Astrocyte (in vitro differentiated cells and primary cell): ENCODE measurements around the gene SNX11. TPM values are rescaled to one million over a fixed set of nuclear protein-coding genes. Genes with fewer than 3 reads are reported as not detected.

Experiments used
- DNase-seq: peaks from one replicate; pipeline ENCODE4 v3.0.0-alpha.2; 2010; ENCODE audit warnings: low read depth
- FAIRE-seq: peaks from 2 replicates; lab custom pipeline; 2011; peaks lifted over from hg19 to GRCh38; lab: Jason Lieb, UNC
- H2AFZ ChIP-seq: 2 replicates; pipeline ENCODE4 v1.6.0; 2012; ENCODE audit warnings: low read depth, low read length, inconsistent platforms
- H3K27ac ChIP-seq: 2 replicates; pipeline ENCODE4 v1.5.1; 2011; ENCODE audit warnings: low read depth, low read length, inconsistent platforms
- H3K27me3 ChIP-seq: 2 replicates; pipeline ENCODE4 v1.6.0; 2011; ENCODE audit warnings: low read length, inconsistent platforms; ENCODE audit not compliant: insufficient read depth
- H3K36me3 ChIP-seq: 2 replicates; pipeline ENCODE4 v1.5.1; 2011; ENCODE audit warnings: low read length, inconsistent platforms; ENCODE audit not compliant: insufficient read depth
- H3K4me1 ChIP-seq: 2 replicates; pipeline ENCODE4 v1.5.1; 2011; ENCODE audit warnings: low read length, inconsistent platforms; ENCODE audit not compliant: insufficient read depth
- H3K4me2 ChIP-seq: 2 replicates; pipeline ENCODE4 v1.6.0; 2012; ENCODE audit warnings: low read length, inconsistent platforms
- H3K4me3 ChIP-seq: 2 replicates; pipeline ENCODE4 v1.5.1; 2011; ENCODE audit warnings: low read depth, mild to moderate bottlenecking, low read length, inconsistent platforms; ENCODE audit not compliant: insufficient read depth
- H3K79me2 ChIP-seq: 2 replicates; pipeline ENCODE4 v1.6.0; 2012; ENCODE audit warnings: mild to moderate bottlenecking, low read length, inconsistent platforms; ENCODE audit not compliant: insufficient read depth
- H3K9ac ChIP-seq: 2 replicates; pipeline ENCODE4 v1.6.0; 2012; ENCODE audit warnings: mild to moderate bottlenecking, low read length, inconsistent platforms
- H3K9me3 ChIP-seq: 2 replicates; pipeline ENCODE4 v1.5.1; 2012; ENCODE audit warnings: low read depth, mild to moderate bottlenecking, low read length, inconsistent platforms; ENCODE audit not compliant: insufficient read depth
- H4K20me1 ChIP-seq: 2 replicates; pipeline ENCODE4 v1.6.0; 2012; ENCODE audit warnings: low read length, inconsistent platforms; ENCODE audit not compliant: insufficient read depth
- H3K27ac Mint-ChIP-seq: one replicate; pipeline ENCODE4 v1.8.0; 2021; ENCODE audit warnings: mild to moderate bottlenecking, mixed read lengths; ENCODE audit not compliant: unreplicated experiment
- H3K27me3 Mint-ChIP-seq: one replicate; pipeline ENCODE4 v1.8.0; 2021; ENCODE audit warnings: low read depth, mixed read lengths; ENCODE audit not compliant: unreplicated experiment
- H3K36me3 Mint-ChIP-seq: one replicate; pipeline ENCODE4 v1.8.0; 2021; ENCODE audit warnings: low read depth, mixed read lengths; ENCODE audit not compliant: unreplicated experiment
- H3K4me1 Mint-ChIP-seq: one replicate; pipeline ENCODE4 v1.8.0; 2021; ENCODE audit warnings: low read depth, mixed read lengths; ENCODE audit not compliant: unreplicated experiment
- H3K4me3 Mint-ChIP-seq: one replicate; pipeline ENCODE4 v1.8.0; 2021; ENCODE audit warnings: mild to moderate bottlenecking, moderate library complexity, mixed read lengths; ENCODE audit not compliant: unreplicated experiment
- H3K9me3 Mint-ChIP-seq: one replicate; pipeline ENCODE4 v1.8.0; 2021; ENCODE audit warnings: mild to moderate bottlenecking, mixed read lengths; ENCODE audit not compliant: unreplicated experiment
- CTCF ChIP-seq: IDR thresholded peaks from 2 replicates; pipeline ENCODE4 v1.5.1; 2011; ENCODE audit warnings: low read depth, mild to moderate bottlenecking, inconsistent platforms, low read length, moderate library complexity; ENCODE audit not compliant: insufficient read depth
- EZH2 ChIP-seq: IDR thresholded peaks from 2 replicates; pipeline ENCODE4 v1.6.1; 2012; ENCODE audit warnings: mild to moderate bottlenecking, low read length, inconsistent platforms; ENCODE audit not compliant: insufficient read depth
- total RNA-seq: library from RNA; stranded (reverse); gene quantifications from 2 replicates; pipeline ENCODE4 v1.2.1, GENCODE V29; 2021

SNX11 gene
- total RNA-seq, 1 donor from 2014 or later, result 33.3 TPM

- DNase-seq (no peak), FAIRE-seq (no peak)
- Histone ChIP-seq H3K27me3 (peaks cover 81% of the 10 kb centered on the region), H3K9ac (no peak overlapping the region), H2AFZ (no peak overlapping the region), H3K4me2 (no peak overlapping the region), H3K79me2 (no peaks in the 10 kb centered on the region), H4K20me1 (no peaks in the 10 kb centered on the region), H3K27ac (no peak overlapping the region), H3K36me3 (no peaks in the 10 kb centered on the region), H3K9me3 (no peaks in the 10 kb centered on the region), H3K4me3 (no peak overlapping the region), H3K4me1 (no peaks in the 10 kb centered on the region)
- Mint-ChIP-seq H3K36me3 (no peaks in the 10 kb centered on the region), H3K4me1 (no peaks in the 10 kb centered on the region), H3K27me3 (peaks cover 64% of the 10 kb centered on the region), H3K9me3 (no peaks in the 10 kb centered on the region), H3K27ac (no peak overlapping the region), H3K4me3 (no peak overlapping the region)
- TF ChIP-seq EZH2, result no peak
- TF ChIP-seq CTCF, result no peak
Observed at GRCh38 chr17:48148029-48148770, 40.6 kb downstream of the SNX11 start.

- Histone ChIP-seq H3K27me3 (peaks cover 72% of the 10 kb centered on the region), H3K9ac (no peak overlapping the region), H3K4me1 (no peaks in the 10 kb centered on the region), H3K36me3 (no peaks in the 10 kb centered on the region), H2AFZ (no peak overlapping the region), H3K4me3 (no peak overlapping the region), H3K9me3 (no peaks in the 10 kb centered on the region), H3K4me2 (no peak overlapping the region), H4K20me1 (no peaks in the 10 kb centered on the region), H3K79me2 (no peaks in the 10 kb centered on the region), H3K27ac (no peak overlapping the region)
- Mint-ChIP-seq H3K4me1 (no peaks in the 10 kb centered on the region), H3K9me3 (no peaks in the 10 kb centered on the region), H3K27me3 (peaks cover 60% of the 10 kb centered on the region), H3K4me3 (no peak overlapping the region), H3K27ac (no peak overlapping the region), H3K36me3 (no peaks in the 10 kb centered on the region)
- no peak for FAIRE-seq
- no peak for DNase-seq
- TF ChIP-seq CTCF (no peak), EZH2 (no peak)
Observed at GRCh38 chr17:48148854-48149786, 41.6 kb downstream of the SNX11 start.
